SK-N-MC (cell line): Measurements from ENCODE around the gene ZNF799.

Experiments used
- EZH2 ChIP-seq: fragments of 200-600 bp; sonication (generic); IDR thresholded peaks from one replicate; pipeline ENCODE4 v1.6.1; 2017; ENCODE audit warnings: antibody characterized with exemption
- FOXP2 ChIP-seq: optimal IDR thresholded peaks from 2 replicates; pipeline ENCODE3; 2011; ENCODE audit warnings: mild to moderate bottlenecking, moderate library complexity; ENCODE audit not compliant: insufficient read depth; ENCODE audit errors: extremely low read length, control extremely low read depth
- POLR2AphosphoS5 ChIP-seq: IDR thresholded peaks from 2 replicates; pipeline ENCODE4 v1.6.1; 2012; ENCODE audit warnings: mild to moderate bottlenecking, low read depth, low read length, borderline replicate concordance

GRCh38 chr19:12411893-12412292 is 10.8 kb upstream of the ZNF799 start:
- TF ChIP-seq POLR2AphosphoS5 (no peak), EZH2 (no peak), FOXP2 (no peak)
